ENCODE data around the gene SERPINB10.

DNA sequence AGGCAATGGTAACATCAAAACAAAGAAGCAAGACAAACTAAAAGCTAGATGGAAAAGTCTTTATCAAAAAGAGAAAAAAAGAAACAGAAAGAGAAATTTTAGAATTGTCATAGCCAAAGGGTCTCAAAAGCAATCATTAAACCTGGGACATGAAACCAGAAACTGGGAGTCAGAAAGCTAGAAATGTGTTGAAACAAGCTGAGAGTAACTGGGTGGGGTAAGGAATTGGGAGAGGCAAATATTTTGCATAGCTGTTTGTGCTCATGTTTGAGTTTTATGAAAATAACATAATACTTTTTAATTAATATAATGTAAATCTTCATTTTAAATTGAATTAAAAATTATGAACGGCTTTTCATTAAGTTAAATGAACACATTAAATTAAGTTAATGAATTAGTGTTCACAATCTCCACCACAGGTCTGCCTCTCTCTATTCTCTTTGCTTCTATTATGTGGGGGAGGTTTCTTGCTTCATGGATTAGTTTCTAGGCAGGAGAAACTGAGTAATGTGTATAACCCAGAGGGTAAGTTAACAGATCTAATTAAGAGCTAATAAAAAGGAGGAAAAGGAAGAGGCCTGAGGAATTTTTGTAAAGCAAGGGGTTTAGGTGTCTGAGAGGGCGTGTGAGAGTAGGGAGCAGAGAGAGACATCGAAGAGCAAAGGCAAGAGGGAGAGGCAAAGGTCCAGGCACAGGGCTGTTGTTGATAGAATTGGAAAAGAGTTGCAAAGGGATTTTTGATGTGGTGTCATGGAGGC, 40.2 kb upstream of the SERPINB10 start:
- TF ChIP-seq, protein P1, sequence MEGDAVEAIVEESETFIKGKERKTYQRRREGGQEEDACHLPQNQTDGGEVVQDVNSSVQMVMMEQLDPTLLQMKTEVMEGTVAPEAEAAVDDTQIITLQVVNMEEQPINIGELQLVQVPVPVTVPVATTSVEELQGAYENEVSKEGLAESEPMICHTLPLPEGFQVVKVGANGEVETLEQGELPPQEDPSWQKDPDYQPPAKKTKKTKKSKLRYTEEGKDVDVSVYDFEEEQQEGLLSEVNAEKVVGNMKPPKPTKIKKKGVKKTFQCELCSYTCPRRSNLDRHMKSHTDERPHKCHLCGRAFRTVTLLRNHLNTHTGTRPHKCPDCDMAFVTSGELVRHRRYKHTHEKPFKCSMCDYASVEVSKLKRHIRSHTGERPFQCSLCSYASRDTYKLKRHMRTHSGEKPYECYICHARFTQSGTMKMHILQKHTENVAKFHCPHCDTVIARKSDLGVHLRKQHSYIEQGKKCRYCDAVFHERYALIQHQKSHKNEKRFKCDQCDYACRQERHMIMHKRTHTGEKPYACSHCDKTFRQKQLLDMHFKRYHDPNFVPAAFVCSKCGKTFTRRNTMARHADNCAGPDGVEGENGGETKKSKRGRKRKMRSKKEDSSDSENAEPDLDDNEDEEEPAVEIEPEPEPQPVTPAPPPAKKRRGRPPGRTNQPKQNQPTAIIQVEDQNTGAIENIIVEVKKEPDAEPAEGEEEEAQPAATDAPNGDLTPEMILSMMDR (conservative IDR thresholded peaks at IDR 0.05), result no peak
- TF ChIP-seq EZH2 (IDR thresholded peaks at IDR 0.05; ENCODE audit: low read depth), result no peak
